ENCODE results near the gene ARHGAP24.

ARHGAP24 gene

GRCh38 chr4:85474818-85475630 is at the start of gene ARHGAP24:
TSS of gene ARHGAP24 (plus strand) at chr4:85475150.
- TF ChIP-seq EP300 (IDR thresholded peaks at IDR 0.05; ENCODE audit: borderline replicate concordance) (no peak), TCF12 (IDR thresholded peaks at IDR 0.05; ENCODE audit: low read depth) (peak; percentile 18; the same call in 1 of the 2 replicates), MAX (IDR thresholded peaks at IDR 0.05) (0 out of 2 replicates have a peak, but pooled peaks have one; percentile 22), NFIC (IDR thresholded peaks at IDR 0.05) (peak; percentile 53; the same call in 1 of the 2 replicates), EGR1 (IDR thresholded peaks at IDR 0.05) (no peak), CEBPB (IDR thresholded peaks at IDR 0.05) (peak; percentile 97)

DNA sequence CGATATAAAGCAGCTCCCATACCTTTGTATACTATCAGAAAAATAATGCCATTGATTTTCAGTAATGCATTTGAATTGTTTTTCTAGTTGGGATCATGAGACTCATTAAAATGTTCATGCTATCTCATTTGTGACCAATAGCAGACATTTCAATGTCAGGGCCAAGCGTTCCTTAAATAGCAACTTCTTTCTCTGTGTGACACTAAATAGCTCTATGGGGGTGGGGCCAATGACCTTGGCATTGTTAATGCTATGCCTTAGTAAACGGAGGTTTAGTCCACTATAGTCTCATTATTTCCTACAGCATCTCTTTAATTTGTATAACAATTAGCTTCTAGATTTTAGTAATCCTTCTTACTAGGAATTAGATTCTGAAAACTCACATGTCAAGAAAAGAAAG is 48.6 kb upstream of the ARHGAP24 start:
- no peak for TF ChIP-seq TAF1 (IDR thresholded peaks at IDR 0.05; ENCODE audit: low read depth)
- TF ChIP-seq EP300 (IDR thresholded peaks at IDR 0.05; ENCODE audit: borderline replicate concordance) = no peak
- no peak for TF ChIP-seq TEAD4 (IDR thresholded peaks at IDR 0.05)
- no peak for TF ChIP-seq MAX (IDR thresholded peaks at IDR 0.05)
- TF ChIP-seq, protein P1, sequence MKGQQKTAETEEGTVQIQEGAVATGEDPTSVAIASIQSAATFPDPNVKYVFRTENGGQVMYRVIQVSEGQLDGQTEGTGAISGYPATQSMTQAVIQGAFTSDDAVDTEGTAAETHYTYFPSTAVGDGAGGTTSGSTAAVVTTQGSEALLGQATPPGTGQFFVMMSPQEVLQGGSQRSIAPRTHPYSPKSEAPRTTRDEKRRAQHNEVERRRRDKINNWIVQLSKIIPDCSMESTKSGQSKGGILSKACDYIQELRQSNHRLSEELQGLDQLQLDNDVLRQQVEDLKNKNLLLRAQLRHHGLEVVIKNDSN (IDR thresholded peaks at IDR 0.05) = no peak
- TF ChIP-seq NFIC (IDR thresholded peaks at IDR 0.05) = no peak
- no peak for TF ChIP-seq CREB1 (IDR thresholded peaks at IDR 0.05; ENCODE audit: low read depth)
- no peak for TF ChIP-seq EGR1 (IDR thresholded peaks at IDR 0.05)
- TF ChIP-seq RAD21 (IDR thresholded peaks at IDR 0.05; ENCODE audit: low read depth) = no peak
- no peak for TF ChIP-seq TCF12 (IDR thresholded peaks at IDR 0.05; ENCODE audit: low read depth)
- no peak for TF ChIP-seq YY1 (IDR thresholded peaks at IDR 0.05; ENCODE audit: low read depth)
- TF ChIP-seq FOXM1 (IDR thresholded peaks at IDR 0.05; ENCODE audit: borderline replicate concordance, low read depth) = no peak
- TF ChIP-seq REST (IDR thresholded peaks at IDR 0.05; ENCODE audit: low read depth) = no peak
- TF ChIP-seq CEBPB (IDR thresholded peaks at IDR 0.05) = no peak

GRCh38 chr4:85427123-85427522 is 47.8 kb upstream of the ARHGAP24 start:
- TF ChIP-seq TAF1 (IDR thresholded peaks at IDR 0.05; ENCODE audit: low read depth) (no peak), TCF12 (IDR thresholded peaks at IDR 0.05; ENCODE audit: low read depth) (no peak), NFIC (IDR thresholded peaks at IDR 0.05) (no peak), EGR1 (IDR thresholded peaks at IDR 0.05) (no peak)

GRCh38 chr4:85430226-85430625 is 44.7 kb upstream of the ARHGAP24 start:
- TF ChIP-seq, protein P1 (IDR thresholded peaks at IDR 0.05) = no peak
- TF ChIP-seq TCF12 (IDR thresholded peaks at IDR 0.05; ENCODE audit: low read depth) (no peak), CREB1 (IDR thresholded peaks at IDR 0.05; ENCODE audit: low read depth) (no peak), ZBTB7A (IDR thresholded peaks at IDR 0.05; ENCODE audit: low read depth) (no peak), MAX (IDR thresholded peaks at IDR 0.05) (no peak), NFIC (IDR thresholded peaks at IDR 0.05) (no peak), TEAD4 (IDR thresholded peaks at IDR 0.05) (no peak), EP300 (IDR thresholded peaks at IDR 0.05; ENCODE audit: borderline replicate concordance) (no peak), TAF1 (IDR thresholded peaks at IDR 0.05; ENCODE audit: low read depth) (no peak), EGR1 (IDR thresholded peaks at IDR 0.05) (no peak), REST (IDR thresholded peaks at IDR 0.05; ENCODE audit: low read depth) (no peak), CEBPB (IDR thresholded peaks at IDR 0.05) (no peak), YY1 (IDR thresholded peaks at IDR 0.05; ENCODE audit: low read depth) (no peak)

DNA sequence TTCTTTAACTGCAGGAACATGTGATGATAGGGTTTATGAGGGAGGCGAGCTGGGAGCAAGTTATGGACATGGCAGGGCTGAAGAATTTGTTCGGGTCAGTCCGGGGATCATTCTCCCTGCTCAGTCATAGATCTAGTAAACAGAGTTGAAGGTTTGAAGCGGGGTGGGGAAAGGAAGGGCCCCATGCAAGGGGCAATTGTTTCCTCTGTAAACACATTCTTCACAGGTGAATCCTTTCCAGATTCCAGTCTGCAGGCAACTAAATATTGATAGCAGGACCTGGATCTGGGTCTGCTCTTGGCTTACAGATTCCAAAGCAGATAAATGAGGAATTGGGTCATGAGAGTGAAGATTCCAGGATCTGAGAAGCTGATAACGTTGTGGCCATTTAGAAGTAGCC is 44.3 kb upstream of the ARHGAP24 start:
- no peak for TF ChIP-seq CREB1 (IDR thresholded peaks at IDR 0.05; ENCODE audit: low read depth)
- no peak for TF ChIP-seq ZBTB7A (IDR thresholded peaks at IDR 0.05; ENCODE audit: low read depth)
- TF ChIP-seq, protein P1 (IDR thresholded peaks at IDR 0.05) = no peak
- no peak for TF ChIP-seq MAX (IDR thresholded peaks at IDR 0.05)
- TF ChIP-seq TAF1 (IDR thresholded peaks at IDR 0.05; ENCODE audit: low read depth) = no peak
